GM19324 (cell line): ENCODE measurements around the gene TBX20.
"Not testable (repeated sequence)": the region's sequence is repeated elsewhere in the genome, so short reads cannot be mapped to it uniquely, and the experiment has no call there.

Source experiments
- ATAC-seq: cut with Tn5 transposase; IDR thresholded peaks from one replicate; pipeline ENCODE4 v1.9.1; 2021; ENCODE audit warnings: mild to moderate bottlenecking, moderate library complexity; ENCODE audit not compliant: unreplicated experiment, low FRiP score

TBX20 gene

GRCh38 chr7:35256256-35257175, 2.6 kb upstream of the TBX20 start:
- no peak for ATAC-seq

GRCh38 chr7:35255443-35256255, 1.7 kb upstream of the TBX20 start:
- ATAC-seq: no peak

GRCh38 chr7:35254496-35255442, 869 bp upstream of the TBX20 start:
- ATAC-seq: no peak

- no peak for ATAC-seq
Measured at GRCh38 chr7:35253460-35253709, 515 bp downstream of the TBX20 start.

GRCh38 chr7:35252612-35253459, 1.1 kb downstream of the TBX20 start:
- ATAC-seq: no peak

- no peak for ATAC-seq
Measured at GRCh38 chr7:35251606-35252310, 2.1 kb downstream of the TBX20 start.

- ATAC-seq: no peak
Measured at GRCh38 chr7:35250941-35251340, 3.0 kb downstream of the TBX20 start.

GRCh38 chr7:35250452-35250851, 3.4 kb downstream of the TBX20 start:
- ATAC-seq: no peak

- ATAC-seq: no peak
Measured at GRCh38 chr7:35249537-35249907, 4.4 kb downstream of the TBX20 start.

GRCh38 chr7:35248576-35249536, 5.0 kb downstream of the TBX20 start:
- no peak for ATAC-seq

- ATAC-seq: no peak
Measured at GRCh38 chr7:35246819-35247218, 7.1 kb downstream of the TBX20 start.

GRCh38 chr7:35241884-35242283, 12.0 kb downstream of the TBX20 start:
- no peak for ATAC-seq

- no peak for ATAC-seq
Measured at GRCh38 chr7:35241436-35241835, 12.5 kb downstream of the TBX20 start.

- not testable (repeated sequence) for ATAC-seq
Measured at GRCh38 chr7:35241008-35241407, 12.9 kb downstream of the TBX20 start.

- ATAC-seq: not testable (repeated sequence)
Measured at GRCh38 chr7:35238456-35238855, 15.4 kb downstream of the TBX20 start.

- ATAC-seq: no peak
Measured at GRCh38 chr7:35232994-35233393, 20.9 kb downstream of the TBX20 start.

GRCh38 chr7:35231221-35231620, 22.7 kb downstream of the TBX20 start:
- not testable (repeated sequence) for ATAC-seq
